ENCODE results near the gene AGPAT4. TPM values are rescaled to one million over a fixed set of nuclear protein-coding genes. Genes with fewer than 3 reads are reported as not detected.

The AGPAT4 gene
- total RNA-seq, 1 experiment from 2014 or later: 15.5 TPM

DNA sequence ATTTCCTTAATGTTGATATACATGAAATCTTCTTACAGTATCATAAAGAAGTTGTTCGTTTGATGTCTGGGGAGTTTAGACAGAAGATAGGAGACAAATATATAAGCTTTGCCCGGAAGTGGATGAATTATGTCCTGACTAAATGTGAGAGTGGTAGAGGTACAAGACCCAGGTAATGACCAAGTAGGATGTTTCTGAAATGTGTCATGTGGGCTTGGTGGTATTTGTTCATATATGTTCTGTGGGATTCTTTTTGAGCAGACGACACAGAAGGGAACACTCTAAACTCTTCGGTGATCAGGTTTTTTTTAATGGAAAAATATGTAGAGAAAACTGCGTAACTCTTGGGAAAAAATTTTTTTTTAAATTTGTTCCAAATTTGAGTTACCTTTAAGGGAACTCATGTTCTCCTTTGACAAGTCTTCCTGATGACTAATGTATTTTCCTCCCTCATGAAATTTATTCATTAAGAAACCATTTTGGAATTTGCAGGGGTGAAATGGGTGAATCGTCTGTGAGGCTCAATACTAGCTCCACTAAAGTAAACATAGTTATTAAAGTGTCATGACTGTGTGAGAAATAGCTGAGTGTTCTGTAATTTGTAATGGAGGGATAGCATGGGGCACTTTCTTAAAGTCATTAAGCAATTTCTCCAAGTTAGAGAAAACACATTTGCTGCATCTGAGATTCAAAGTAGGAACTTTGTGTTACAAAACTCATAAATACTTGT is 181.7 kb downstream of the AGPAT4 start:
- Histone ChIP-seq H3K9me3 (ENCODE audit: control insufficient read depth in 1 of 2, insufficient read depth in 1 of 2, low read depth in 1 of 2, low read length in 2 of 2) (no peaks in the 10 kb centered on the region), H3K27me3 (ENCODE audit: insufficient read depth, low read length) (no peaks in the 10 kb centered on the region), H3K79me2 (ENCODE audit: insufficient read depth, low read length) (no peaks in the 10 kb centered on the region), H3K9me2 (ENCODE audit: insufficient read depth) (no peaks in the 10 kb centered on the region), H3K4me2 (ENCODE audit: low read length) (no peak overlapping the region), H2AFZ (ENCODE audit: low read depth, low read length, poor library complexity, severe bottlenecking) (no peak overlapping the region), H3K9ac (ENCODE audit: low read length) (no peak overlapping the region), H3K27ac (ENCODE audit: low read depth, low read length) (no peak overlapping the region), H3K36me3 (ENCODE audit: control insufficient read depth in 1 of 2, insufficient read depth in 2 of 2, low read length in 2 of 2) (peaks cover 4 to 46% of the 10 kb centered on the region in 2 experiments), H4K20me1 (ENCODE audit: insufficient read depth) (0 out of 2 replicates have a peak, but pooled peaks cover 10% of the 10 kb centered on the region), H3K4me3 (replicated peaks in 1 of 2; ENCODE audit: low read depth in 1 of 2, low read length in 2 of 2) (no peak overlapping the region), H3K4me1 (ENCODE audit: control insufficient read depth in 1 of 2, insufficient read depth in 2 of 2, low read length in 2 of 2) (peaks cover 0 to 7% of the 10 kb centered on the region in 2 experiments; a peak in 2 of 4 replicates)
- CTCF ChIA-PET: no interaction called here
- DNase-seq (ENCODE audit: low read depth, low spot score): no peak
- no TSS peak for BruUV-seq (replicated peaks)
- no peak for ATAC-seq
- RAD21 ChIA-PET (ENCODE audit: low non-redundant PET in 1 of 2, low total read pairs in 2 of 2, uncharacterized antibody in 2 of 2, unreplicated experiment in 2 of 2): no interaction called here
- TF ChIP-seq FOSL1 (IDR thresholded peaks at IDR 0.05; ENCODE audit: low read depth) (0 out of 2 replicates have a peak, but pooled peaks have one; percentile 12), ELF1 (IDR thresholded peaks at IDR 0.05; ENCODE audit: borderline replicate concordance, low read depth) (no peak)
- POLR2A ChIA-PET: no interaction called here
- intact Hi-C loops (cut with micrococcal nuclease): loop anchor here (10.0 kb wide), 1 partner anchor 157 kb away; no protein-coding TSS in a partner anchor

DNA sequence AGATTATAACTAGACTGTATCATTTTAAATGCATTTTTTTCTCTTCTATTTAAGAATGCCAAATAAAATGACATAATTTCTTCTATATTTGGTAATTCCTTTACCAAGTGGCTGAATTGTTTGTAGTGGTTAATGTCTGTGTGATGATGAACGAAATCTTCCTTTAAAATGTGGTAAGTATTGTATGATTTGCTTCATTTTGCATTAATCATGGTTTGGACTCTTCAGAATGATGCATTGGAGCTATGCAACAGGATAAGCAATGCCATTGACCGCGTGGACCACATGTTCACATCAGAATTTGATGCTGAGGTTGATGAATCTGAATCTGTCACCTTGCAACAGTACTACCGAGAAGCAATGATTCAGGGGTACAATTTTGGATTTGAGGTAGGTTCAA is 182.7 kb downstream of the AGPAT4 start:
- Histone ChIP-seq H3K27me3 (ENCODE audit: insufficient read depth, low read length) (no peaks in the 10 kb centered on the region), H3K4me2 (ENCODE audit: low read length) (no peak overlapping the region), H3K27ac (ENCODE audit: low read depth, low read length) (no peak overlapping the region), H3K9me2 (ENCODE audit: insufficient read depth) (no peaks in the 10 kb centered on the region), H3K79me2 (ENCODE audit: insufficient read depth, low read length) (no peaks in the 10 kb centered on the region), H2AFZ (ENCODE audit: low read depth, low read length, poor library complexity, severe bottlenecking) (no peak overlapping the region), H3K9ac (ENCODE audit: low read length) (no peak overlapping the region), H3K9me3 (ENCODE audit: control insufficient read depth in 1 of 2, insufficient read depth in 1 of 2, low read depth in 1 of 2, low read length in 2 of 2) (no peaks in the 10 kb centered on the region), H3K4me3 (replicated peaks in 1 of 2; ENCODE audit: low read depth in 1 of 2, low read length in 2 of 2) (no peak overlapping the region), H4K20me1 (ENCODE audit: insufficient read depth) (0 out of 2 replicates have a peak, but pooled peaks cover 10% of the 10 kb centered on the region), H3K36me3 (ENCODE audit: control insufficient read depth in 1 of 2, insufficient read depth in 2 of 2, low read length in 2 of 2) (peaks cover 8 to 43% of the 10 kb centered on the region in 2 experiments), H3K4me1 (ENCODE audit: control insufficient read depth in 1 of 2, insufficient read depth in 2 of 2, low read length in 2 of 2) (peaks cover 0 to 7% of the 10 kb centered on the region in 2 experiments; a peak in 2 of 4 replicates)
- POLR2A ChIA-PET: no interaction called here
- DNase-seq (ENCODE audit: low read depth, low spot score) (no peak), ATAC-seq (no peak)
- BruUV-seq (replicated peaks): no TSS peak
- CTCF ChIA-PET: no interaction called here
- RAD21 ChIA-PET (ENCODE audit: low non-redundant PET in 1 of 2, low total read pairs in 2 of 2, uncharacterized antibody in 2 of 2, unreplicated experiment in 2 of 2): no interaction called here
- TF ChIP-seq ELF1 (IDR thresholded peaks at IDR 0.05; ENCODE audit: borderline replicate concordance, low read depth) (no peak), POLR2AphosphoS5 (IDR thresholded peaks at IDR 0.05; ENCODE audit: low read depth, low read length) (no peak), CBX3 (IDR thresholded peaks at IDR 0.05; ENCODE audit: low read depth) (no peak), CEBPB (IDR thresholded peaks at IDR 0.05; ENCODE audit: low read depth) (no peak), RAD21 (IDR thresholded peaks at IDR 0.05; ENCODE audit: low read depth) (no peak), POLR2A (IDR thresholded peaks at IDR 0.05; ENCODE audit: borderline replicate concordance, extremely low read depth, insufficient read depth, insufficient read length) (no peak), EGR1 (IDR thresholded peaks at IDR 0.05; ENCODE audit: low read depth) (no peak), SIN3A (IDR thresholded peaks at IDR 0.05; ENCODE audit: low read depth) (no peak), SP1 (IDR thresholded peaks at IDR 0.05; ENCODE audit: low read depth) (no peak), ZFX (IDR thresholded peaks at IDR 0.05) (no peak)
- TF ChIP-seq, protein P1, sequence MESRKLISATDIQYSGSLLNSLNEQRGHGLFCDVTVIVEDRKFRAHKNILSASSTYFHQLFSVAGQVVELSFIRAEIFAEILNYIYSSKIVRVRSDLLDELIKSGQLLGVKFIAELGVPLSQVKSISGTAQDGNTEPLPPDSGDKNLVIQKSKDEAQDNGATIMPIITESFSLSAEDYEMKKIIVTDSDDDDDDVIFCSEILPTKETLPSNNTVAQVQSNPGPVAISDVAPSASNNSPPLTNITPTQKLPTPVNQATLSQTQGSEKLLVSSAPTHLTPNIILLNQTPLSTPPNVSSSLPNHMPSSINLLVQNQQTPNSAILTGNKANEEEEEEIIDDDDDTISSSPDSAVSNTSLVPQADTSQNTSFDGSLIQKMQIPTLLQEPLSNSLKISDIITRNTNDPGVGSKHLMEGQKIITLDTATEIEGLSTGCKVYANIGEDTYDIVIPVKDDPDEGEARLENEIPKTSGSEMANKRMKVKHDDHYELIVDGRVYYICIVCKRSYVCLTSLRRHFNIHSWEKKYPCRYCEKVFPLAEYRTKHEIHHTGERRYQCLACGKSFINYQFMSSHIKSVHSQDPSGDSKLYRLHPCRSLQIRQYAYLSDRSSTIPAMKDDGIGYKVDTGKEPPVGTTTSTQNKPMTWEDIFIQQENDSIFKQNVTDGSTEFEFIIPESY (IDR thresholded peaks at IDR 0.05; ENCODE audit: extremely low read depth, insufficient replicate concordance, low read length): no peak
- TF ChIP-seq, protein P2, sequence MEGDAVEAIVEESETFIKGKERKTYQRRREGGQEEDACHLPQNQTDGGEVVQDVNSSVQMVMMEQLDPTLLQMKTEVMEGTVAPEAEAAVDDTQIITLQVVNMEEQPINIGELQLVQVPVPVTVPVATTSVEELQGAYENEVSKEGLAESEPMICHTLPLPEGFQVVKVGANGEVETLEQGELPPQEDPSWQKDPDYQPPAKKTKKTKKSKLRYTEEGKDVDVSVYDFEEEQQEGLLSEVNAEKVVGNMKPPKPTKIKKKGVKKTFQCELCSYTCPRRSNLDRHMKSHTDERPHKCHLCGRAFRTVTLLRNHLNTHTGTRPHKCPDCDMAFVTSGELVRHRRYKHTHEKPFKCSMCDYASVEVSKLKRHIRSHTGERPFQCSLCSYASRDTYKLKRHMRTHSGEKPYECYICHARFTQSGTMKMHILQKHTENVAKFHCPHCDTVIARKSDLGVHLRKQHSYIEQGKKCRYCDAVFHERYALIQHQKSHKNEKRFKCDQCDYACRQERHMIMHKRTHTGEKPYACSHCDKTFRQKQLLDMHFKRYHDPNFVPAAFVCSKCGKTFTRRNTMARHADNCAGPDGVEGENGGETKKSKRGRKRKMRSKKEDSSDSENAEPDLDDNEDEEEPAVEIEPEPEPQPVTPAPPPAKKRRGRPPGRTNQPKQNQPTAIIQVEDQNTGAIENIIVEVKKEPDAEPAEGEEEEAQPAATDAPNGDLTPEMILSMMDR (IDR thresholded peaks at IDR 0.05 in 2 of 3, conservative IDR thresholded peaks at IDR 0.05 in 1 of 3; ENCODE audit: borderline replicate concordance in 1 of 3, insufficient read depth in 1 of 3, low read depth in 2 of 3, low read length in 2 of 3): no peak
- TF ChIP-seq, protein P3, sequence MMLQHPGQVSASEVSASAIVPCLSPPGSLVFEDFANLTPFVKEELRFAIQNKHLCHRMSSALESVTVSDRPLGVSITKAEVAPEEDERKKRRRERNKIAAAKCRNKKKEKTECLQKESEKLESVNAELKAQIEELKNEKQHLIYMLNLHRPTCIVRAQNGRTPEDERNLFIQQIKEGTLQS (IDR thresholded peaks at IDR 0.05): no peak
- intact Hi-C loops (cut with micrococcal nuclease): loop anchor here (10.0 kb wide), 1 partner anchor 156 kb away; no protein-coding TSS in a partner anchor

Data from HCT116 (cell line).